Endometrial microvascular endothelial cells (primary cell): Measurements from ENCODE around the gene EPM2AIP1. TPM values are rescaled to one million over a fixed set of nuclear protein-coding genes. Genes with fewer than 3 reads are reported as not detected.
"Not testable (repeated sequence)": the region's sequence is repeated elsewhere in the genome, so short reads cannot be mapped to it uniquely, and the experiment has no call there.

Source experiments
- in situ Hi-C: cut with HindIII; loops from 2 replicates; pipeline ENCODE4 v1.10.0; 2017; ENCODE audit warnings: low sequenced_read_pairs, low pct_unique_long_range_greater_than_20kb; ENCODE audit errors: inconsistent ontology term
- total RNA-seq: library from RNA; depleted of rRNA; stranded (reverse); fragments of >200 nt; gene quantifications from one replicate; pipeline ENCODE4 v1.2.3, GENCODE V29; 2015; ENCODE audit errors: inconsistent ontology term

EPM2AIP1 gene
- total RNA-seq, 1 donor from 2014 or later: 8.8 TPM

DNA sequence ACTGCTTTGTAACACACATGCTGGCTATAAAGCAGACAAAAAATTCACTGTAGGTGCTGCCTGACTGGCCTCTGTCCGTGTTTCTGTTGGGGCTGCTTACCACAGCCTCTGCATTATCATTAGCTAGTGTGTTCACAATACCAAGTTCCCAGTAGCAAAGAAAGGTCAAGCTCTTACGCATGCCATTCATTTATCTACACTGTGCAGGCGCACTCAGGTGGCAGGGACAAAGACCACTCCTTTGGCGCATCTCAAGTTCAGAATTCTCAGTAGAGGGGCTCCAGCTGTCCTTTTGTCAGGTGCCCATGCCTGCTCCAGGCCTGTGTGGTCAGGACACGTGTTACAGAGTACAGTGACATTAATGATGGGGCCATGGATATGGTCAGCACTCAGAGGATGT, 22.7 kb upstream of the EPM2AIP1 start:
- in situ Hi-C loops: no loop called here

DNA sequence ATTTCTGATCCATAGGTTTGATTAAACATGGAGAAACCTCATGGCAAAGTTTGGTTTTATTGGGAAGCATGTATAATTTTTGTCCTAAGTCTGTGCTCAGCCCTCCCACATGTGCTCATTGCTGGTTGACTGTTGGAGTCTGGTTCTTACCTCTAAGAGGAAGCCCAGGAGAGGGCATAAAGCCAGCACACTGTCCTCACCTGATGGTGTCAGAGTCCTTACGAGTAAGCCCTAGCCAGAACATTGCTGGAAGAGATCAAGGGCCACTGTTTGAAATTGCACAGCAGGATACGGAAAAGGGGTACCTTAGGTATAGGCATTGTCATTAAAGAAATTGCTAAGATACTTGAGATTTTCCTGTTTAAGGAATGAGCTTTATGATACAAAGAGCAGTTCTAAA, 21.7 kb upstream of the EPM2AIP1 start:
- in situ Hi-C loops: no loop called here

DNA sequence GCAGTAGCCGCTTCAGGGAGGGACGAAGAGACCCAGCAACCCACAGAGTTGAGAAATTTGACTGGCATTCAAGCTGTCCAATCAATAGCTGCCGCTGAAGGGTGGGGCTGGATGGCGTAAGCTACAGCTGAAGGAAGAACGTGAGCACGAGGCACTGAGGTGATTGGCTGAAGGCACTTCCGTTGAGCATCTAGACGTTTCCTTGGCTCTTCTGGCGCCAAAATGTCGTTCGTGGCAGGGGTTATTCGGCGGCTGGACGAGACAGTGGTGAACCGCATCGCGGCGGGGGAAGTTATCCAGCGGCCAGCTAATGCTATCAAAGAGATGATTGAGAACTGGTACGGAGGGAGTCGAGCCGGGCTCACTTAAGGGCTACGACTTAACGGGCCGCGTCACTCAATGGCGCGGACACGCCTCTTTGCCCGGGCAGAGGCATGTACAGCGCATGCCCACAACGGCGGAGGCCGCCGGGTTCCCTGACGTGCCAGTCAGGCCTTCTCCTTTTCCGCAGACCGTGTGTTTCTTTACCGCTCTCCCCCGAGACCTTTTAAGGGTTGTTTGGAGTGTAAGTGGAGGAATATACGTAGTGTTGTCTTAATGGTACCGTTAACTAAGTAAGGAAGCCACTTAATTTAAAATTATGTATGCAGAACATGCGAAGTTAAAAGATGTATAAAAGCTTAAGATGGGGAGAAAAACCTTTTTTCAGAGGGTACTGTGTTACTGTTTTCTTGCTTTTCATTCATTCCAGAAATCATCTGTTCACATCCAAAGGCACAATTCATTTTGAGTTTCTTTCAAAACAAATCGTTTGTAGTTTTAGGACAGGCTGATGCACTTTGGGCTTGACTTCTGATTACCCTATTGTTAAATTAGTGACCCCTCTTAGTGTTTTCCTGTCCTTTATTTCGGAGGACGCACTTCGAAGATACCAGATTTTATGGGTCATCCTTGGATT, 674 bp upstream of the EPM2AIP1 start, which contains the start of gene MLH1:
MLH1 (plus strand) TSS at position 193 of the 958 bp plus-strand sequence; CDS start at position 223, 30 bp downstream.
- in situ Hi-C loops: no loop called here

DNA sequence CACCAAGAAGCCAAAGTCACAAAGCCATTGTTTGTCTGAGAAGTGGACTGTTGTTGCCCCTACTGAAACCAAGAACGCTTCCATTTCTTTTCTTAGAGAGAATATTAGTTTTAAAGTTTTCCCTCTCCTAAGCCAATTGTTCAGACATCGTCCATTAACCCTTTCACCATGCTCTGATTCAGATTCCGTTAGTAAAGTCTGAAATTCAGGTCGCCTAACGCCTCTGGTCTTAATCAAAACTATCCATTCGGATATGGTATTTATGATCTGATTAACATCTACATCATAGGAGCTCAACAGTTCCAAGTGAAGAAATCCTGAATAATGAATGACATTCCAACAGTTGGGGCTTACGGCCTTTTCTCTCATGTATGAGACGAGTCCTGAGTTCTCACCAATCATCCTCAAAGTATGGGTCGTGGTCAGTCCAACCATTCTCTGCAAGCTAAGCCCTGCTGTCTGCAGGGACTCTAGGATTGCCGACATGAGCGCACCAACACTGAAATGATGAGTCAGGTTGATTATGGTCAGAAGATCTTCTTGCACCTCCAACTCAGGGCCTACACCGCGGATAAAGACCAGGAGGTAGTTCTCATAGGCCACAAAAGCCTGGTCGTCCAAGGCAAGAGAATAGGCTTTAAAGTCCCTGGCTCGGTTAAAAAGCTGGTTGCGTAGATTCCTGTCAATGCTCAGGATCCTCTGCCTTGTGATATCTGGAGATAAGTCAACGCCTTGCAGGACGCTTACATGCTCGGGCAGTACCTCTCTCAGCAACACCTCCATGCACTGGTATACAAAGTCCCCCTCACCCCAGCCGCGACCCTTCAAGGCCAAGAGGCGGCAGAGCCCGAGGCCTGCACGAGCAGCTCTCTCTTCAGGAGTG, 767 bp downstream of the EPM2AIP1 start:
- in situ Hi-C loops: no loop called here

DNA sequence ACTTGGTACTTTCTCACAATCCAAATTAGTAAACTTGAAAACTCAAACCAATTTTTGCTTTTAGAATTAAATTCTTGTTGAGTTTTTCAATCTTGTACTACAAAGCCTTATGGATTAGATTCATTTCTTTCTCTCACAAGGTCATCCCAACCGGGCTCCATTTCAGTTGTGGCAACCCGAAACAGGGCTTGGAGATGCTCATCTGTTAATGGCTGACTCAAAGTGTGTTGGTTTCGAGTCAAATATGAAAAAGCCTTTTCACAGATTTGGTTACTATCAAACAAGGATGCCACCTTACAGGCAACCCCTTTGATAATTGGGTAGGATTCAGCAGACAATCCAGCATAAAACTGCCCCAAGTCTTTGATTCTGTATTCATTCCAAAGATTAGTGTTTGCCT, 1.8 kb downstream of the EPM2AIP1 start:
- in situ Hi-C loops: no loop called here

DNA sequence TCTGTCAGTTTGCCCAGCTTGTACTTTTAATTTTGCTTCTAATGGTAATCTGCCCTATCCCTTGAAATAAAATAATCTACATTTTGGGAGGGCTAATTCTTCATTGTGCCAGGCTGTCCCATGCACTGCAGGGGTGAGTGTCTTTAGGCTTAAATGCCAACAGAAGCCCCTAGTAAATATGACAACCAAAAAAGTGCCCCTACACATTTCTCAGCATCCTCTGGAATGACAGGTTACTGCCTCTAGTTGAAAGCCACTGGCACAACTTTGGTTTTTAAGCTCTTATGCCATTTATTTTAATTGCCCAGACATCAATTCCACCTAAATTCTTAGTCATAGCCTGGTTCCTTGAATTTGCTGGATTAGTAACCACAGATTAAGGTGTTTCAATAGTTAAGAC, 3.4 kb downstream of the EPM2AIP1 start:
- in situ Hi-C loops: no loop called here

DNA sequence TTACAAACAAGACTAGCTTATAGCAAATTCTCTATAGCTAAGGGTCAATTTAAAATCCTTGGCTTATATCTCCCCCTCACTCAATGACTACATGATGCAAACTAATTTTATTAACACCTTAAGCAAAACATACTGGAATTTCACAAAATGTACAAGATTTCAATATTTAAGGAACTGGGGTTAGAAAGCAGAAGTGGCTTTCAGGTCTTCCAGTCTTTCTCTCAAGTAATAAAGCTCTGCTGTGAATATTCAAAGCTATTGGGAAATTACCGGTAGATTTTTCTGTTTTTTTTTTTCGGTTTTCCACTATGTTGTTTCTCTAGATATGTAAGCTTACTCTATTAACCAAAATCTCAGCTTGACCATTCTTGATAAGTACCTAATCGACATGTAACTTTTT, 3.9 kb downstream of the EPM2AIP1 start:
- in situ Hi-C loops: no loop called here

DNA sequence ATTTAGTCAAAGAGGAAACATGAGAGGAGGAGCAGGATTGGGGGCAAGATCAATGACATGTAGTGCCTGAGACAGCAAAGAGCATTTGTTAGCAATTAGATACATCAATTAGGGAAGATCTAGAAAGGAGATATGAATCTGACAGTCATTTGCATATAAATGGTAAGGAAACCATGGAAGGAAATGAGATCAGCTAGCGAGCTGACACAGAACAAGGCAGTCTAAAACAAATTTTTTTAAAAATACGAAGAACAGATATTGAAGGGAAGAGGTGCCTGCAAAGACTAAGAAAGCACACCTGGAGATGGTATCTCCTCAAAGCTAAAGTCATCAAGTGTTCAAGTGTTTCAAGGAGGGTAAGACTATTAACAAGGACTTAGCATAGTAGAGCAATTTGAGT, 4.6 kb downstream of the EPM2AIP1 start:
- in situ Hi-C loops: no loop called here

DNA sequence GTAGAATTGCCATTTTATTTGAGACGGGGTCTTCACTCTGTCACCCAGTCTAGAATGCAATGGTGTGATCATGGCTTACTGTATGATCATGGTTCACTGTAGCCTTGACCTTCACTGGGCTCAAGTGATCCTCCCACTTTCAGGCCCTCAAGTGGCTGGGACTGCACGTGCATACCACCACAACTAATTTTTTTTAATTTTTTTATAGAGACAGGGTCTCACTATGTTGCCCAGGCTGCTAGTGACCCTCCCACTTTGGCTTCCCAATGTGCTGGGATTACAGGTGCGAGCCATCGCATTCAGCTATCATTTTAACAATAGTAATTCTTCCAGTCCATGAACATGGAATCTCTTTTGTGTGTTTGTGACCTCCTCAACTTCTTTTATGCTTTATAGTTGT, 11.9 kb downstream of the EPM2AIP1 start:
- in situ Hi-C loops: no loop called here

DNA sequence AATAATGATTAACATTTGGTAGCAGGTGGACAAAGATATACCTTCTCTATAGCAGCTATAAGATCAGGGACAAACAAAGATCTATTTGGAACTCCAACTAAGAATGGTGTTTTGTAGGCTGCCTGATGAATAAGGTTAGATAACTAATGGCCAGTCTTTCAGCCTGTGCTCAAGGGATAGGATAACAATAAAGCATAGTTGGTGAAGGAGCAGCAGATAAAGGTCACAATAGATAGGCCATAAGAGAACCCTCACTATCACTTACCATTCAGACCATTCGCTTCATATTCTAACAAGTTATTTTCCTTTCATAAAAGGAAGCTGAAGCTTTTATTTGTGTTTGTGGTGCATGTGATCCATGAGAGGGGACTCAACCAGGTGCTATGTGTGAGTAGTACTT, 19.8 kb downstream of the EPM2AIP1 start:
- in situ Hi-C loops: no loop called here

DNA sequence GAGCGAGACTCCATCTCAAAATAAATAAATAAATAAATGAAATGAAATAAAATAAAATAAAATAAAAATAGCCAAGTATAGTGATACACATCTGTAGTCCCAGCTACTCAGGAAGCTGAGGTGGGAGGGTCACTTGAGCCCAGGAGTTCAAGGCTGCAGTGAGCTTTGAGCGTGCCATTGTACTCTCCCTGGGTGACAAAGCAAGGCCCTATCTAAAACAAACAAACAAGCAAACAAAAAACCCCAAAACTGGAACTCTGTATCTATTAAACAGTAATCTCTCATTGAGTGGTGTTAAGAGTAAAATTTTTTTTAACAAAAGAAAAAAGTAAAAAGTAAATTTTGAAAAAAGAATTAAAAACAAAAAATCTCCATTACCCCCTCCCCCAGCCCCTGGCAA, 20.8 kb downstream of the EPM2AIP1 start:
- in situ Hi-C loops: no loop called here

DNA sequence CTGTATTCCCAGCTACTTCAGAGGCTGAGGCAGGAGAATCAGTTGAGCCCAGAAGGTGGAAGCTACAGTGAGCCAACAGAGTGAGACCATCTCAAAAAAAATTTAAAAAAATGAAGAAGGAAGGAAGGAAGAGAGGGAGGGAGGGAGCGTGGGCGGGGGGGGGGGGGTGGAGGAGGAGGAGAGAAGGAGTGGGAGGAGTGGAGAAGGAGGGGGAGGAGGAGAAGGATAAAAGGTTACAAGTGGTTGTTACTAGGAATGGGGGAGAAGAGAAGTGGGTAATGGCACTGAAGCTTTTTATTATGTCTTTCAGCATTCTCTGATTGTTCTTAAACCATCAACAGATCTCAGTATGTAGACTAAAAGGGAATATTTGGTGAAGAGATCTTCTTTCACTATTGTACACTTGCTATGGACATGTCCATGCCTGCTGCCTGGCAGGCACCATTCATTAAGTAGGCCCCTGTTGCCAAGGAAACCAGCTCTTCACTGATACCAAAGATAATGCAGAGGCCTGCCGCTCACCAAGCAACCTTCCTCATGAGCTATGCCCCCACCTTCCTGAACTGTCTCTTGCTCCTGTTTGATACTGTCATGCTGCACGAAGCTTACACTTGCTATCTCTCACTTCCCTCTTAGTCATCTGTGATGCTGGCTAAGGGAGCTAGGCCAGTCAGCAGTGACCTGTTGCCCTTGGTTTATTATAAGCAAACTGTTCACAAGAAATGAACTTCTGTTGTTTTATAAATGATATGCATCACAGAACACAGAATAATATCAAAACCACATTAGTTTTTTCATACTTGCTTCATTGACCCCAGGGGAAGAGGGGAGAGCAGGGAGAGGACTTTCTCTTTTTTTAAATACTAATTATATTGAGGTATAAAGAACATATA, 23.1 kb downstream of the EPM2AIP1 start:
- in situ Hi-C loops: no loop called here

DNA sequence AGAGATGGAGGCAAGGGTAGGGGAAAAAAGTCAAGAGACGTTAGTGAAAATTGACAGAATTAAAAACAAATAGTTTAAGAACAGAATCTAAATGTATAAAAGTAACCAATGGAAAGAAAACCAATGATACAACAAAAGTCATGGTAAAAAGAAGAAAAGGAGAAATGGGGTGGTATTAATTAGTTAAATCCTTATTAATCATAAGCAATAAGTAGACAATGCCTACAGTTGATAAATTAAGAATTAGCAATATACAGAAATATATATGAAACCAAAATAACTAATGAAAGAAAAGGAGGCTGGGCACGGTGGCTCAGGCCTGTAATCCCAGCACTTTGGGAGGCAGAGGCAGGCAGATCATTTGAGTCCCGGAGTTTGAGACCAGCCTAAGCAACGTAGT, 23.8 kb downstream of the EPM2AIP1 start:
- in situ Hi-C loops: no loop called here

DNA sequence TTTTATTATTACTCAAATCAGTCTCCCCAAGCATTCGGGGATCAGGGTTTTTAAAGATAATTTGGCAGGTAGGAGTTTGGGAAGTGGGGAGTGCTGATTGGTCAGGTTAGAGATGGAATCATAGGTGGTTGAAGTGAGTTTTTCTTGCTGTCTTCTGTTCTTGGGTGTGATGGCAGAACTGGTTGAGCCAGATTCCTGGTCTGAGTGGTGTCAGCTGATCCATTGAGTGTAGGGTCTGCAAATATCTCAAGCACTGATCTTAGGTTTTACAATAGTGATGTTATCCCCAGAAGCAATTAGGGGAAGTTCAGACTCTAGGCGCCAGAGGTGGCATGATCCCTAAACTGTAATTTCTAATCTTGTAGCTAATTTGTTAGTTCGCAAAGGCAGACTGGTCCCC, 27.5 kb downstream of the EPM2AIP1 start:
- in situ Hi-C loops: no loop called here

DNA sequence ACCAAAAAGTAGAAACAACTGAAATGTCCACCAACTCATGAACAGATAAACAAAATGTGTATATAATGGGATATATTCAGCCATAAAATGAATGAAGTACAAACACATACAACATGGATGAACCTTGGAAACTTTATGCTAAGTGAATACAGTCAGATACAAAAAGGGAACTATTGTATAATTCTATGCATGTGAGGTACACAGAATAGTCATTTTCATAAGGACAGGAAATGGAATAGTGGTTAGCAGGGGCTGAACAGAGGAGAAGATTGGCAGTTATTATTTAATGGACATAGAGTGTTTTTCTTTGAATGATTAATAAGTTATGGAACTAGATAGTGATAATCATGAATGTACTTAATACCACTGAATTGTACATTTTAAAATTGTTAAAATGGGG, 28.1 kb downstream of the EPM2AIP1 start:
- in situ Hi-C loops: no loop called here

DNA sequence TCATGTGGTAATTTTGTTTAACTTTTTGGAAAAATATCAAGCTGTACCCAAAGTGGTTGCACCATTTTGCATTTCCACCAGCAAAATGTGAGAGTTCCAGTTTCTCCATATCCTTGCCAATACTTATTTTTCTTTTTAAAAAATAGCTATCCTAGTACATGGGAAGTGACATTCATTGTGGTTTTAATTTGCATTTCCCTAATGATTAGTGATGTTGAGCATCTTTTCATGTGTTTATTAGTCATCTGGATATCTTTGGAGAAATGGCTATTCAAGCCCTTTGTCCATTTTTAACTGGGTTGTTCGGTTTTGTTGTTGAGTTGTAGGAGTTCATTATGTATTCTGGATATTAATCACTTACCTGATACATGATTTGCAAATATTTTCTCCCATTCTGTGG, 28.6 kb downstream of the EPM2AIP1 start:
- in situ Hi-C loops: no loop called here

DNA sequence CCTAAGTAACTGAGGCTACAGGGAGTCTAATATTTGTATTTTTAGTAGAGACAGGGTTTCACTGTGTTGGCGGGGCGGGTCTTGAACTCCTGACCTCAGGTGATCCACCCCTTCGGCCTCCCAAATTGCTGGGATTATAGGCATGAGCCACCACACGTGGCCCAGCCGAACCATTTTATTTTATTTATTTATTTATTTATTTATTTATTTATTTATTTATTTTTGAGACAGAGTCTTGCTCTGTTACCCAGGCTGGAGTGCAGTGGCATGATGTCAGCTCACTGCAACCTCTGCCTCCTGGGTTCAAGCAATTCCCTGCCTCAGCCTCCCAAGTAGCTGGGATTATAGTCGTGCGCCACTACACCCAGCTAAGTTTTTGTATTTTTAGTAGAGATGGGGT, 29.9 kb downstream of the EPM2AIP1 start:
- in situ Hi-C loops: not testable (repeated sequence)

DNA sequence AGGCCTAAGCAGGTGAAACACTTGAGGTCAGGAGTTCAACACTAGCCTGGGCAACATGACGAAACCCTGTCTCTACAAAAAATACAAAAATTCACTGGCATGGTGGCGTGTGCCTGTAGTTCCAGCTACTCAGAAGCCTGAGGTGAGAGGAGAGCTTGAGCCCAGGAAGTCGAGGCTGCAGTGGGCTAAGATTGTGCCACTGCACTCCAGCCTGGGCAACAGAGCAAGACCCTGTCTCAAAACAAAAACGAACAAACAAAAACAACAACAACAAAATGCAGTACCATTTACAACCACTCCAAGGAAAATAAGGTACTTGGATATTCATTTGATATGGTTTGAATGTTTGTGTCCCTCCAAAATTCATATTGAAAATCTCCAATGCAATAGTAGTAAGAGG, 32.4 kb downstream of the EPM2AIP1 start:
- in situ Hi-C loops: no loop called here

DNA sequence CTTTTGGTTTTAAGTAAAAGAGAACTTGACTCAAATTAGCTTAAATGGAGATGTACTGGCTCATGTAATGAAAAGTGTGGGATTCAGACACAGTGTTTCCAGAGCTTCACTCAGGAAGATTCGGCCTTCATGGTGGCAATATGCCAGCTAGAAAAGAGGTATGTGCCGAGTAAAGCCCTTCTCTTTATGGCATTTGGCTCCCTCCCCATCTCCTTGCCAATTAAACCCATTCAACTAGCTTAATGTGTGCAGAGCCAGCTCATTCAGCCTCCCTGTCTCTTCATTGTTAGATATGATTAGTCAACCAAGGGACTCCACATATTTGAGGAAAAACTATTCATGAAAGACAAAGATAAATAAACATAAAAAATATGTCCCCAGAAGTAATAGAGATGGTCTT, 33.1 kb downstream of the EPM2AIP1 start:
- in situ Hi-C loops: no loop called here
